Upper lobe of left lung (tissue), 6 donors: ENCODE data around the gene TBC1D1. TPM values are rescaled to one million over a fixed set of nuclear protein-coding genes. Genes with fewer than 3 reads are reported as not detected.
A peak's percentile ranks its signal among the peaks of the same experiment; 100 is the strongest.

Experiments used
- ATAC-seq, 2 donors: fragments of 200-7000 bp; cut with Tn5 transposase; one replicate each; pipeline ENCODE4 v1.9.1; 2022; ENCODE audit warnings: mild to moderate bottlenecking in 2 of 2, moderate library complexity in 2 of 2; ENCODE audit not compliant: low FRiP score in 2 of 2
- DNase-seq, 2 donors: peaks; one replicate each; pipeline ENCODE4 v3.0.0-alpha.2; 2019 to 2020
- H3K27ac ChIP-seq, 4 donors: fragments of 200-600 bp; sonication (generic); one replicate each; pipeline ENCODE4 v1.5.1; 2016 to 2019
- H3K27me3 ChIP-seq, 4 donors: fragments of 200-600 bp; sonication (generic); one replicate each; pipeline ENCODE4 v1.5.1; 2017 to 2019
- H3K36me3 ChIP-seq, 4 donors: fragments of 200-600 bp; sonication (generic); one replicate each; pipeline ENCODE4 v1.5.1; 2016 to 2019
- H3K4me1 ChIP-seq, 4 donors: fragments of 200-600 bp; sonication (generic); one replicate each; pipeline ENCODE4 v1.5.1; 2018 to 2019
- H3K4me3 ChIP-seq, 4 donors: fragments of 200-600 bp; sonication (generic); one replicate each; pipeline ENCODE4 v1.5.1; 2017 to 2019; ENCODE audit warnings: mild to moderate bottlenecking in 2 of 4, moderate library complexity in 1 of 4
- H3K9me3 ChIP-seq, 4 donors: fragments of 200-600 bp; sonication (generic); one replicate each; pipeline ENCODE4 v1.5.1; 2018 to 2019
- EP300 ChIP-seq, 4 donors: sonication (generic); formaldehyde crosslinking; IDR thresholded peaks; one replicate each; pipeline ENCODE4 v1.5.1; 2017; ENCODE audit warnings: antibody characterized with exemption in 4 of 4, control low read depth in 2 of 4
- POLR2A ChIP-seq, 4 donors: fragments of 450-650 bp; IDR thresholded peaks; one replicate each; pipeline ENCODE4 v1.5.1; 2016 to 2017; ENCODE audit warnings: antibody characterized with exemption in 4 of 4, mild to moderate bottlenecking in 2 of 4
- POLR2AphosphoS5 ChIP-seq, 2 donors: sonication (generic); formaldehyde crosslinking; IDR thresholded peaks; one replicate each; pipeline ENCODE4 v1.5.1; 2017; ENCODE audit warnings: antibody characterized with exemption in 2 of 2
- WGBS, 2 donors: methylation state at CpG; one replicate each; pipeline ENCODE4 v1.1.5; 2017 to 2018; 5-methylcytosine and 5-hydroxymethylcytosine counted together
- total RNA-seq, 6 donors: library from RNA; depleted of rRNA in 4 of 6; stranded (reverse); fragments of >200 nt in 4 of 6; gene quantifications; one replicate each; pipeline versions ENCODE4 v1.1.0 to v1.2.1, GENCODE V29; 2016 to 2021
- TF ChIP-seq, protein P1 (sequence below), 6 experiments: fragments of 450-650 bp in 4 of 6; fragments of 200-600 bp in 2 of 6; sonication (generic) in 2 of 6; IDR thresholded peaks; one replicate each; pipeline ENCODE4 v1.5.1; 2016 to 2019; ENCODE audit warnings: antibody characterized with exemption in 6 of 6
- donor health status: DM: no; HTN: no; CAD: no; lungs with moderate emphysema.
- donor health status: DM: no; HTN: yes; CAD: no; lungs with severe emphysema.

TBC1D1 gene
- total RNA-seq, 6 donors from 2014 or later, result 45.1 to 68.1 (median 58.0) TPM

DNA sequence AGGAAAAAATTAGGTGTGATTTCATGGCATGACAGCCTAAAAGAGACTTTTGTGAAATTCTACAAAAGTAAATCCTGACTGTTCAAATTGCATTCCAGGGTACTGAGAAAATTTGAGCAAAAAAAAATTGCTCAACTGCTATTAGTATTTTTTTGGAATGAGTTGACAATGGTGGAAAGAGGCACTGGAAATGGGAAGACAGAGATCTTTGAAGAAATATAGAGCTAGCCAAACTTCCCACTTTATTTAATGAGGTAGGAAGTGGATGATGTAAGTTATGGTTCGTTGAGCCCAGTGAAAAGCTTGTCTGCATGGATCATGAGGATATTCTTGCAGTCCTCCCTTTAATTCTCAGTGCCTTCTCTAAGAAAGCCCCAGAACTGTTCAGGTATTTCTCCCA is 253.1 kb downstream of the TBC1D1 start:
- no peak overlapping the region for H3K27ac ChIP-seq
- TF ChIP-seq POLR2A (IDR thresholded peaks at IDR 0.05) (no peak), EP300 (IDR thresholded peaks at IDR 0.05) (no peak), POLR2AphosphoS5 (IDR thresholded peaks at IDR 0.05) (no peak)
- TF ChIP-seq, protein P1, sequence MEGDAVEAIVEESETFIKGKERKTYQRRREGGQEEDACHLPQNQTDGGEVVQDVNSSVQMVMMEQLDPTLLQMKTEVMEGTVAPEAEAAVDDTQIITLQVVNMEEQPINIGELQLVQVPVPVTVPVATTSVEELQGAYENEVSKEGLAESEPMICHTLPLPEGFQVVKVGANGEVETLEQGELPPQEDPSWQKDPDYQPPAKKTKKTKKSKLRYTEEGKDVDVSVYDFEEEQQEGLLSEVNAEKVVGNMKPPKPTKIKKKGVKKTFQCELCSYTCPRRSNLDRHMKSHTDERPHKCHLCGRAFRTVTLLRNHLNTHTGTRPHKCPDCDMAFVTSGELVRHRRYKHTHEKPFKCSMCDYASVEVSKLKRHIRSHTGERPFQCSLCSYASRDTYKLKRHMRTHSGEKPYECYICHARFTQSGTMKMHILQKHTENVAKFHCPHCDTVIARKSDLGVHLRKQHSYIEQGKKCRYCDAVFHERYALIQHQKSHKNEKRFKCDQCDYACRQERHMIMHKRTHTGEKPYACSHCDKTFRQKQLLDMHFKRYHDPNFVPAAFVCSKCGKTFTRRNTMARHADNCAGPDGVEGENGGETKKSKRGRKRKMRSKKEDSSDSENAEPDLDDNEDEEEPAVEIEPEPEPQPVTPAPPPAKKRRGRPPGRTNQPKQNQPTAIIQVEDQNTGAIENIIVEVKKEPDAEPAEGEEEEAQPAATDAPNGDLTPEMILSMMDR (IDR thresholded peaks at IDR 0.05), result no peak
- H3K4me1 ChIP-seq, result peaks cover 0 to 8% (median 5%) of the 10 kb centered on the region in 4 donors
- no peaks in the 10 kb centered on the region for H3K27me3 ChIP-seq
- ATAC-seq (peak in 1 of 2 donors; percentile 49), DNase-seq (no peak)
- H3K9me3 ChIP-seq, result no peaks in the 10 kb centered on the region
- no peak overlapping the region for H3K4me3 ChIP-seq
- 32 to 36% methylated on average over 1 of the region's 1 CpG for WGBS, 2 donors
- peaks cover 0 to 10% (median 4%) of the 10 kb centered on the region in 4 donors for H3K36me3 ChIP-seq

DNA sequence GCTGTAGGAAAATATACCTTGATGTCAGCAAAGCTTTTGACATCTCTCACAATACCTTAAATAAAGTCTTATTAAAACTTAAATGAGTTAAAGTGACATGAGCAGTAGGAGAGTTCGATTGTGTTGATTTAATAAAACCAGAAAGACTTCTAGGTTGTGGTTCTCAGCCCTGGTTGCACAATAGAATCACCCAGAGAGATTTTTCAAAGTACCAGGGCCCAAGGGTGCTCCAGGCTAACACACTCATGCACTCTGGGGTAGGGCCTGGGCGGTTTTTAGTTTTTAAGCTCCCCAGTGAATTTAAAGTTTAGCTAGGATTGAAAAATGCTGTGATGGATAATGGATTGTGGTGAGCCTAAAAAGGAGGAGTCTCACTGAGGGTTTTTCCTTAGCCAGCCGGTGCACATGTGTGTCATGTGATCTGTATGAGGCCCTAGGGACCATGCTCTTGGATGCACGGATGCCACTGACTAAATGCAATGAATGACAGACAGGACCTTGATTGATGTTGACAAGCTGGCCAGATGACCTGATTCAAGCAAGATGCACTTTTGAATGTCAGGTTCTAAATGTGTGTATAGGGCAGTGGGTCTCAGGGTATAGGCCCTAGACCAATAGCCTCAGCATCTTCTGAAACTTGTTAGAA is 254.3 kb downstream of the TBC1D1 start:
- WGBS, 2 donors, result 67 to 68% methylated on average over 4 of the region's 4 CpGs
- H3K27ac ChIP-seq, result no peak overlapping the region

DNA sequence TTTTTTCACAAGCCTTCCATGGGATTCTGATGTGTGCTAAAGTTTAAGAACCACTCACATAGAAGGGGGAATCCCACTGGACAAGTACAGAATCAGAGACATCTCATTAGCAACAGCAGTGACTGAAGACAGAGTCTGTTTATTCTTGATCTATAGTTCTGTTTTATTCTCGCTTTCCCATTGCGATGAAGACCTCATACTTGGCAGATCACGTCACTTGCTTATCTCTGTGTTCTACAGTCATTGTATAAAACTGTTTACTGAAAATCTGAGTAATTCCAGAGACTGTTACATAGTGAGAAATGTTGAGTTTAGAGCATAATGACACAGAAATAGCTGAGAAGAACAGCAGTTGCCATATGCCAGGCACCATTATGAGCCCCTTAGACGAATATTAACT is 254.9 kb downstream of the TBC1D1 start:
- ATAC-seq (peak in 1 of 2 donors; percentile 52), DNase-seq (no peak)
- no peak for TF ChIP-seq POLR2AphosphoS5 (IDR thresholded peaks at IDR 0.05)
- TF ChIP-seq EP300 (IDR thresholded peaks at IDR 0.05), result no peak
- TF ChIP-seq, protein P1 (IDR thresholded peaks at IDR 0.05), result no peak
- TF ChIP-seq POLR2A (IDR thresholded peaks at IDR 0.05), result no peak
- WGBS, 2 donors, result 60 to 67% methylated on average over 4 of the region's 4 CpGs
- Histone ChIP-seq H3K27ac (no peak overlapping the region), H3K4me3 (no peak overlapping the region), H3K36me3 (no peaks in the 10 kb centered on the region), H3K27me3 (no peaks in the 10 kb centered on the region), H3K9me3 (no peaks in the 10 kb centered on the region), H3K4me1 (peaks cover 0 to 19% (median 11%) of the 10 kb centered on the region in 4 donors)

More for the DNA sequence above, 254.3 kb downstream of the TBC1D1 start:
- Histone ChIP-seq H3K27me3 (no peaks in the 10 kb centered on the region), H3K4me1 (peaks cover 0 to 13% (median 8%) of the 10 kb centered on the region in 4 donors), H3K4me3 (no peak overlapping the region), H3K9me3 (no peaks in the 10 kb centered on the region), H3K36me3 (peaks cover 0 to 3% (median 0%) of the 10 kb centered on the region in 4 donors)
- DNase-seq (peak in 1 of 2 donors; percentile 50), ATAC-seq (peak in 1 of 2 donors; percentile 31)
- no peak for TF ChIP-seq POLR2AphosphoS5 (IDR thresholded peaks at IDR 0.05)
- TF ChIP-seq EP300 (IDR thresholded peaks at IDR 0.05), result no peak
- TF ChIP-seq, protein P1 (IDR thresholded peaks at IDR 0.05), result no peak
- no peak for TF ChIP-seq POLR2A (IDR thresholded peaks at IDR 0.05)

DNA sequence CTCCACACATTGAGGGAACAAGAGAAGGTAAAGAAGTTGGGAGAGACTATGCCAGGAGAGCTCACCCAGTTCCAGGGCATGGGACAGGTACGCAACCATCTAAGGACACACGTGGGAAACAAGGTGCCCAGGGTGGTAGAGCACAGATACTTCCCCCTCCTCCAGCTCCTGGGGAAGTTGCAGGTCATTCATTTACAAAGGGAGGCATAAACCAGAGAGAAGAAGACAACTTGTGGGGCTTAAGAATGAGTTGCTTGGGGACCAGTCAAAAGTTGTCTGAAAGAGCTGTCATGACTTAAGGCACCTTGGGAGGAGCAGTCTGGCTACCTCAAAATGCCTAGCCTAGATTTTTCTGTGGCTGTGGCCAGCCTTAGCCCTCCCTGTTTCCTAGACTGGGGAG is 255.5 kb downstream of the TBC1D1 start:
- Histone ChIP-seq H3K36me3 (no peaks in the 10 kb centered on the region), H3K27ac (no peak overlapping the region), H3K9me3 (no peaks in the 10 kb centered on the region), H3K4me3 (no peak overlapping the region), H3K4me1 (peaks cover 0 to 23% (median 12%) of the 10 kb centered on the region in 4 donors), H3K27me3 (no peaks in the 10 kb centered on the region)
- 88 to 91% methylated on average over 2 of the region's 2 CpGs for WGBS, 2 donors
- ATAC-seq (no peak), DNase-seq (no peak)
- no peak for TF ChIP-seq POLR2A (IDR thresholded peaks at IDR 0.05)
- TF ChIP-seq, protein P1 (IDR thresholded peaks at IDR 0.05), result no peak
- no peak for TF ChIP-seq EP300 (IDR thresholded peaks at IDR 0.05)

DNA sequence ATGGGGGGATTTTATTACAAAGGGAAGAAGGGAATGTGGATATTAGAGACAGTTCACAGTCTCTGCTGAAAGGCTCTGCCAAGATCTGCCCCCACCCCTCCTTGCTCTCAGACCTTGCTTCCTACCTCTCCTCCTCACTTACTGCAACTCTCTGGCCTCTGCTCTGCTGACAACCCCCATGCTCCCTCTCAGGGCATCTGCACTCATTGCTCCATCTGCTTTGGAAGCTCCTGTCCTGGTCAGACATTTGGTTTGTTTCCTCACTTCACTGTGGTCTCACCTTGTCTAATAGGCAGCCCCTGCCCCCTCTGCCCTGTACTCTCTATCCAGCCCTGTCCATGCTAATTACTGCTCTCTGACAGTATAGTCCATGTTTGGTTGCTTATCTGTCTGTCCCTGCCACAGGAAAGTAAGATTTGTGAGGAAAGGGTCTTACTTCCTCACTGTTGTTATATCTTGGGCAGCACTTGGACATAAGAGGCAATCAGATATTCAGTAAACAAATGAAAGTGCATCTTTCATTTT is 258.6 kb downstream of the TBC1D1 start:
- ATAC-seq (no peak), DNase-seq (no peak)
- Histone ChIP-seq H3K4me3 (no peak overlapping the region), H3K9me3 (no peaks in the 10 kb centered on the region), H3K27me3 (no peaks in the 10 kb centered on the region), H3K4me1 (peaks cover 2 to 26% (median 17%) of the 10 kb centered on the region in 4 donors), H3K36me3 (no peaks in the 10 kb centered on the region), H3K27ac (no peak overlapping the region)
- TF ChIP-seq, protein P1 (IDR thresholded peaks at IDR 0.05), result no peak
- TF ChIP-seq POLR2AphosphoS5 (IDR thresholded peaks at IDR 0.05) (no peak), POLR2A (IDR thresholded peaks at IDR 0.05) (no peak), EP300 (IDR thresholded peaks at IDR 0.05) (no peak)
